ENCODE results near the gene ABCA7.

Gene ABCA7

DNA sequence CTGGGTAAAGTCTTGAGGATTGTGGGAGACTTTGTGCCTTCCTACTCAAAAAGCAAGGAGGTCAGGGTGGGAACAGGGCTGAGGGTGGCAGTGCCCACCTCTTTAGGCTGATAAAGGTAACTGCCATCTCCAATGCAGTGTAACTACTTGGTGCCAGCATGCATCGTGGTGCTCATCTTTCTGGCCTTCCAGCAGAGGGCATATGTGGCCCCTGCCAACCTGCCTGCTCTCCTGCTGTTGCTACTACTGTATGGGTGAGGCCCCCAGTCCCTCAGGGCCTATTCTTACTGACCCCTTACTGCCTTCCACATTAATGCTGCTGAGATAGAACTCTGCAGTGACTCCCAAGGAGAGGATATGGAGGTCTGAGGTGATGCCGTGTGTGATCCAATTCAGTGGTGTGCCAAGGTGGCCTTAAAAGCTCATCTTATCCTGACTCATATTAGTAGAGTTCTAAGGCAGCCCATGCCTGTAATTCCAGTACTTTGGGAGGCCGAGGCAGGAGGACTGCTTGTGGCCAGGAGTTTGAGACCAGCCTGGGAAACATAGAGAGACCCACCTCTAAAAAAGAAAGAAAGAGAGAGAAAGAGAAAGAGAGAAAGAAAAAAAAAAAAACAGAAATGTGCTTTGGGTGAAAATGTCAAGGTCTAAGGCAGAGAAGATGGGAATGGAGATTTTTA is 17.4 kb downstream of the ABCA7 start:
- DNase-seq = peak; percentile 52

- no peak for DNase-seq
Observed at GRCh38 chr19:1058112-1058511, 18.2 kb downstream of the ABCA7 start.

GRCh38 chr19:1060689-1061088 is 20.8 kb downstream of the ABCA7 start:
- no peak for DNase-seq

GRCh38 chr19:1061987-1062386 is 22.1 kb downstream of the ABCA7 start:
- DNase-seq = no peak

- no peak for DNase-seq
Observed at GRCh38 chr19:1062387-1063029, 22.6 kb downstream of the ABCA7 start.

DNA sequence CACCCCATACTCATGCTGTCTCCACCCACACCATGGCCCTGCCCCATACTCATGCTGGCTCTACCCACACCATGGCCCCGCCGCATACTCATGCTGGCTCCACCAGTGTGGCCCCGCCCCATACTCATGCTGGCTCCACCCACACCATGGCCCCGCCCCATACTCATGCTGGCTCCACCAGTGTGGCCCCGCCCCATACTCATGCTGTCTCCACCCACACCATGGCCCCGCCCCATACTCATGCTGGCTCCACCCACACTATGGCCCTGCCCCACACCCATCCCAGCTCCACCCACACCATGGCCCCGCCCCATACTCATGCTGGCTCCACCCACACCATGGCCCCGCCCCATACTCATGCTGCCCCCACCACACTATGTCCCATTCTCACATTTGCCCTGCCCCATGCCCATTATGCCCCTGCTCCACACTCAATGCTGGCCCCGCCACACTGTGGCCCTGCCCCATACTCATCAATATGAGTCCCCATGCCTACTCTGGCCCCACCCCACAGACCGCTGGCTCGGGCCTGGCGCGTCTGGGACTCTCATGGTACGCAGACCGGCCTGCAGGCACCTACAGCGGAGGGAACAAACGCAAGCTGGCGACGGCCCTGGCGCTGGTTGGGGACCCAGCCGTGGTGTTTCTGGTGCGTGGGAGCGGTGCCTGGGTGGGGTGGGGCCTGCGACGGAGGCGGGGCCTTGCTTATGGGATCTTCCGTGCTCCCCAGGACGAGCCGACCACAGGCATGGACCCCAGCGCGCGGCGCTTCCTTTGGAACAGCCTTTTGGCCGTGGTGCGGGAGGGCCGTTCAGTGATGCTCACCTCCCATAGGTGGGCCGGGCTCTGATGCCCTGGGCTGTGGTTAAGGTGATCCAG is 23.4 kb downstream of the ABCA7 start:
- no peak for DNase-seq

- no peak for DNase-seq
Observed at GRCh38 chr19:1063909-1064660, 24.2 kb downstream of the ABCA7 start.

- peak; percentile 54 for DNase-seq
Observed at GRCh38 chr19:1064661-1065605, 25.0 kb downstream of the ABCA7 start.

- no peak for DNase-seq
Observed at GRCh38 chr19:1065606-1066109, 25.8 kb downstream of the ABCA7 start.

DNA sequence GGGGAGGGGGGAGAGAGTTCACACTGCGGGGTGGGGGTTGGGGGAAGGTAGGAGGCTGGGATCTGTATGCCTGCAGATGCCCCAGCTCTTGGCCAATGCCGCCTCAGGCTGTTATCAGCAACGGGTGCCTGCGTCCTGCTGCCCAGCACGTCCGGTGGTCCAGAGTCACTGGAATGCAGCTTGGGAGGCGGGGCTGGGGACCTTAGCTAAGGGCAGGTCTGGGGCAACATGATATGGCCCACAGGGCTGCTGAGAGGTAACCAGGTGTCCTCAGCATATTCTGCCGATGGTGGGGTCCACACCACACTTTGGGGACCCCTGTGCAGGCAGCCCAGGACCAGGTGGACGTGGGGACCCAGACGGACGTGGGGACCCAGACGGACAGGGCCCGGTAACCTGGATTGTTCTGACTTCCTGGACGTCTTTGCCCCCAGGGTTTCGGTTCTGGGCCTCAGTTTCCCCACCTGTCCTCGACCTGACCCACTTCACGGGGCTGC is 26.4 kb downstream of the ABCA7 start:
- no peak for DNase-seq

DNA sequence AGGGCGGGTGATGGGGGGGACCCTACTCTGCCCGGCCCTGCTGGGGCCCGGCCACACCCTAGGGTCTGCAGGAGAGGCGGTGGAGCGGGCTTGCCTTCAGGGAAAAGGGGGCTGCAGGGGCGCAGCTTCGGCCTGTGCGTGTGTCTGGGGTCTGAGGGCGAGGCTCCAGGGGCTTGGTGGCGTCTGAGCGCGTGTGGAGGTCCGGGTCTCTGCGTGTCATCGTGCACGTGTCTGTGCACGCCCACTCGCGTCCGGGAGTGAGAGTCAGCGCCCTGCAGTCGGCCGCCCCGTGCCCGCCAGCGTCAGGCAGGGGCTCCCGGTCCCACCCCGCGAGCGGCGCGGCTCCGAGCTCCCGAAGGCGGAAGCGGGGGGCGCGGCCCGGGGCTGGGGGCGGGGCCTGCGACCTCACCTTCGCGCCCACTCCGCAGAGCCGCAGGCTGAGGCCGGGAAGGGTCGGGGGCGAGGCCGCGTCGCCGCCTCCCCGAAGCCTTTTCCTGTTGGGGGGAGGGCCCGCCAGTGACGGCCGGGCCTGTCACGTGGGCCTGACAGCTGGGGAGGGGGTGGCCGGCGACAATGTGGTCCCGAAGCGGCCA is 26.9 kb downstream of the ABCA7 start, which contains the start of gene ARHGAP45:
Gene ARHGAP45, plus strand, starts transcription at position 420 of the 593 bp plus-strand sequence. CDS start 239 bp downstream, outside the sequence.
- no peak for DNase-seq

- no peak for DNase-seq
Observed at GRCh38 chr19:1067341-1067957, 27.5 kb downstream of the ABCA7 start.

DNA sequence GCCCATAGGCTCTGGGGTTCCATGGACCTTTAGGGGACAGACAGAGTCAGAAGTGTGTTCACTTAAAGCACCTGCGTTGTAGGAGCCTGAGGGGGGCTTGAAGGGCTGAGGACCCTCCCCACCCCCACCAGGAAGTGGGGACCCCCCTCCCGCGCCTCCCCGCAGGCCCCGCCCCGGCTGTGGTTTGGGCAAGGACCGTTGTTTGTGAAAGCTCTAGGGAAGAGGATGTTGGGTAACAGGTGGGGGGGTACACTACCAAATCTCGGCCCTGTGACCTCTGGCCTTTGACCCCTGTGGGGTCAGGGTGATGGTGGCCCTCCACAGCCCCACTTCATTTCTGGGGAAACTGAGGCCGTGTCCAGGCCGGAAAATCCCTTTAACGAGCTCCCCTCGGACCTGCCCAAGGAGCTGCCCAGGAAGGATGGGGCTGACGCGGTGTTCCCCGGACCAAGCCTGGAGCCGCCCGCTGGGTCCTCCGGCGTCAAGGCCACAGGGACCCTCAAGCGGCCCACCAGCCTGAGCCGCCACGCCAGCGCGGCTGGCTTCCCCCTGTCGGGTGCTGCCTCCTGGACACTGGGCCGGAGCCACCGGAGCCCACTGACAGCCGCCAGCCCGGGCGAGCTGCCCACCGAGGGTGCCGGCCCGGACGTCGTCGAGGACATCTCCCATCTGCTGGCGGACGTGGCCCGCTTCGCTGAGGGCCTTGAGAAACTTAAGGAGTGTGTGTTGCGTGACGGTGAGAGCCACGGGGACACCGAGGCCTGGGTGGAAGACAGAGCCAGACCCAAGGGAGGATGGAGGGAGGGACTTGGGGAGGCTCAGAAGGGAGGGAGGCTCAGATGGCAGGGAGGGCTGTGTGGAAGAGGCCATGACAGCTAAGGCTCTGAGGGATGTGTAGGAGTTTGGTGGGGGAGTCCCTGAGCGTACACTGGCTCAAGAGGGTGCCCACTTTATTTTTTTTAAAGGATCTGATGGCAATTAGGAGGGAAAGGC is 28.4 kb downstream of the ABCA7 start:
- no peak for DNase-seq

DNA sequence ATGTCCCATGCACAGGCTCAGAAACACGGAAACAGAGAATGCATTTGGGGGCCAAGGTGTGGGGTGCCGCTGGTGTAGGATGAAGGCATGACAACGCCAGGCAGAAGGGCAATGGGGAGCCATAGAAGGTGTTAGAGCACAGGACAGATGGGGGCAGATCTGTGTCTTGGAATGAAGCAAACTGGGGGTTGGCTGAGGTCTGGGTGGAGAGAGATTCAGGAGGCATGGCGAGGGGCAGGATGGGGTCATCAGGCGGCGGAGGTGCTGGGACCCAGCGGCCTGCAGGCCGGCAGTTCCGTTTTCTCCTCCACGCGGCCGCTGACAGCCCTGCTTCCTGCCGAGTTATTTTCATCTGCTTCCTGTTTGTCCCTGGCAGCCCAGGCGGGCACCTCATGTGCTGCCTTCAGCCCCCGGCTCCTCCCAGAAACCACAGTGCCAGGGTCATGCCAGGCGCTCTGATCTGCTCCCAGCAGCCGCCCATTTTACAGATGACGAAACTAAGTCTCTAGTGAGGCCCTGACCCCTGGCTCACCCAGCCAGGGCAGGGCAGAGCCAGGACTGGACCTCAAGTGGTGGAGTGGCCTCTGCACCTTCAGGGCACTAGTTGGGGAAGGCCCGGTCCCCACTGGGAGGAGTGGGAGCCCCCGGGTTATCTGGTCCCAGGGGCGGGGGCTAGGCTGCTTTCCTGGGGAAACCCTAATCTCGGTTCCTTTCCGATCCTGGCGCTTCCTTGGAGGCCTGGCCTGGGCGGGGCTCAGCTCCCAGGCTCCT is 29.3 kb downstream of the ABCA7 start:
- no peak for DNase-seq

- no peak for DNase-seq
Observed at GRCh38 chr19:1070576-1070930, 30.6 kb downstream of the ABCA7 start.

DNA sequence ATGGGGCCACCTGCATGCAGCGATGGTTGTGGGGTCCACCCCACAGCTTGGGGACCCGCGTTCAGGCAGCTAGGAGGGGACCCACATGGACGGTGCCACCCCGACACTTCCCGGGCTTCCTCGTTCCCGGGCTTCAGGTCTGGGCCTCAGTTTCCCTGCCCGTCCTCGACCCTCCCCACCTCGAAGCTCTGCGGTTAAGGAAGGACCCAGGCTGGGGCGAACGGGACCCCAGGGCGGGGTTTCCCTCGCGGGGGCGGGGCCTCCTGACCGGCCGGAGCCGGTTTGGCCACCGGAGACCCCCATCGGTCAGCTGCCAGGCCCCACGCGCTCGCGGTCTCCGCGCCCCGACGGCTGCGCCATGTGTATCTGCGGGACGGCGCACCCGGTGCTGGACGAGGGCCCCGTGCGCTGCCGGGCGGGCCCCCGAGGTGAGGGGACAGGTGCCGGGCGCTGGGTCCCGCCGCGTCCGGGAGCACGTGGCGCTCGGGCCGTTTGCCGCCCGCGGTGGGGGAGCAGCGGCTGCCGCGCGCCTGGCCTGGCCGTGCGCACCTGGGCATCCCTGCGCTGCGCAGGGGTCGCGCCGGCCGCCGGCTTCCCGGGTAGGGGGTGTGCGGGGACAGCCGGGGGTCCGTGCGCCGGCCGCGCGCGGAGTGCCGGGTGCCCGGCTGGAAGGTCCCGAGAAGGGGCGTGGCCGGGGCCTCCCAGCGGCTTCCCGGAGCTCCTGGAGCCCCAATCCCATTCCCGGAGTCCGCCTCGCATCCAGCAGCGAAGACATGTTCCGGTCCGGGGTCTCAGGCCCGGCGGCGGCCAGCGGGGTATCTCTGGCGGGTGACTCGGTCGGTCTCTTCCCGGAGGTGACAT is 31.3 kb downstream of the ABCA7 start:
- no peak for DNase-seq

Measured in fibroblast of skin of scalp (primary cell).